Neural progenitor cell (in vitro differentiated cells): ENCODE measurements around the gene PPP4R1. TPM values are rescaled to one million over a fixed set of nuclear protein-coding genes. Genes with fewer than 3 reads are reported as not detected.

ENCODE experiments used
- DNase-seq: peaks from one replicate; pipeline ENCODE4 v3.0.0-alpha.2; 2016; ENCODE audit warnings: low spot score
- H2AFZ ChIP-seq: fragments of 200-600 bp; sonication (generic); replicated peaks from 2 replicates; pipeline ENCODE4 v1.6.1; 2016; ENCODE audit warnings: antibody characterized with exemption
- H3F3A ChIP-seq: fragments of 200-600 bp; sonication (generic); 2 replicates; pipeline ENCODE4 v1.6.1; 2016; ENCODE audit warnings: antibody characterized with exemption, low read depth
- H3K27ac ChIP-seq: fragments of 200-600 bp; sonication (generic); 2 replicates; pipeline ENCODE4 v1.5.1; 2016; ENCODE audit warnings: mild to moderate bottlenecking
- H3K27me3 ChIP-seq: fragments of 200-600 bp; sonication (generic); 2 replicates; pipeline ENCODE4 v1.6.1; 2016; ENCODE audit warnings: mild to moderate bottlenecking, moderate library complexity
- H3K36me3 ChIP-seq: fragments of 200-600 bp; sonication (generic); 2 replicates; pipeline ENCODE4 v1.5.1; 2016
- H3K4me1 ChIP-seq: fragments of 200-600 bp; sonication (generic); 2 replicates; pipeline ENCODE4 v1.6.1; 2016; ENCODE audit warnings: mixed run types
- H3K4me2 ChIP-seq: fragments of 200-600 bp; sonication (generic); 2 replicates; pipeline ENCODE4 v1.6.1; 2016
- H3K4me3 ChIP-seq: fragments of 200-600 bp; sonication (generic); 2 replicates; pipeline ENCODE4 v1.5.1; 2016
- H3K79me2 ChIP-seq: fragments of 200-600 bp; sonication (generic); 2 replicates; pipeline ENCODE4 v1.6.1; 2016; ENCODE audit warnings: low read depth
- H3K9ac ChIP-seq: fragments of 200-600 bp; sonication (generic); 2 replicates; pipeline ENCODE4 v1.6.1; 2016
- H3K9me3 ChIP-seq: fragments of 200-600 bp; sonication (generic); 2 replicates; pipeline ENCODE4 v1.5.1; 2016; ENCODE audit warnings: low read depth
- H4K20me1 ChIP-seq: fragments of 200-600 bp; sonication (generic); 2 replicates; pipeline ENCODE4 v1.6.1; 2016; ENCODE audit warnings: low read depth
- H3K27ac Mint-ChIP-seq: 3 replicates; pipeline ENCODE4 v1.8.0; 2021; ENCODE audit warnings: mixed read lengths
- H3K27me3 Mint-ChIP-seq: 2 replicates; pipeline ENCODE4 v1.8.0; 2022; ENCODE audit warnings: low read depth, mild to moderate bottlenecking, inconsistent platforms, moderate library complexity, mixed read lengths; ENCODE audit not compliant: insufficient read depth
- H3K36me3 Mint-ChIP-seq: 3 replicates; pipeline ENCODE4 v1.8.0; 2021; ENCODE audit warnings: mixed read lengths
- H3K4me1 Mint-ChIP-seq: 3 replicates; pipeline ENCODE4 v1.8.0; 2021; ENCODE audit warnings: mixed read lengths
- H3K4me3 Mint-ChIP-seq: 3 replicates; pipeline ENCODE4 v1.8.0; 2021; ENCODE audit warnings: mild to moderate bottlenecking, moderate library complexity, mixed read lengths
- H3K9me3 Mint-ChIP-seq: 3 replicates; pipeline ENCODE4 v1.8.0; 2020; ENCODE audit warnings: mixed read lengths
- EZH2 ChIP-seq: fragments of 200-600 bp; sonication (generic); IDR thresholded peaks from 2 replicates; pipeline ENCODE4 v1.6.1; 2017; ENCODE audit warnings: antibody characterized with exemption, mild to moderate bottlenecking, moderate library complexity
- EZH2phosphoT487 ChIP-seq: fragments of 200-600 bp; sonication (generic); IDR thresholded peaks from 2 replicates; pipeline ENCODE4 v1.6.1; 2017; ENCODE audit warnings: antibody characterized with exemption
- total RNA-seq: library from RNA; depleted of rRNA; stranded (reverse); fragments of >200 nt; gene quantifications from 2 replicates; pipeline ENCODE4 v1.2.3, GENCODE V29; 2015; ENCODE audit warnings: low replicate concordance
- TF ChIP-seq, protein P1 (sequence below): fragments of 200-600 bp; sonication (generic); IDR thresholded peaks from 2 replicates; pipeline ENCODE4 v1.5.1; 2017; ENCODE audit warnings: antibody characterized with exemption, mild to moderate bottlenecking

Gene PPP4R1
- total RNA-seq, 1 donor from 2014 or later, result 102 TPM

- H3K36me3 ChIP-seq, result peaks cover 26% of the 10 kb centered on the region
- no peak overlapping the region for H2AFZ ChIP-seq
- no peaks in the 10 kb centered on the region for H3K79me2 ChIP-seq
- no peaks in the 10 kb centered on the region for H3K9me3 ChIP-seq
- TF ChIP-seq, protein P1, sequence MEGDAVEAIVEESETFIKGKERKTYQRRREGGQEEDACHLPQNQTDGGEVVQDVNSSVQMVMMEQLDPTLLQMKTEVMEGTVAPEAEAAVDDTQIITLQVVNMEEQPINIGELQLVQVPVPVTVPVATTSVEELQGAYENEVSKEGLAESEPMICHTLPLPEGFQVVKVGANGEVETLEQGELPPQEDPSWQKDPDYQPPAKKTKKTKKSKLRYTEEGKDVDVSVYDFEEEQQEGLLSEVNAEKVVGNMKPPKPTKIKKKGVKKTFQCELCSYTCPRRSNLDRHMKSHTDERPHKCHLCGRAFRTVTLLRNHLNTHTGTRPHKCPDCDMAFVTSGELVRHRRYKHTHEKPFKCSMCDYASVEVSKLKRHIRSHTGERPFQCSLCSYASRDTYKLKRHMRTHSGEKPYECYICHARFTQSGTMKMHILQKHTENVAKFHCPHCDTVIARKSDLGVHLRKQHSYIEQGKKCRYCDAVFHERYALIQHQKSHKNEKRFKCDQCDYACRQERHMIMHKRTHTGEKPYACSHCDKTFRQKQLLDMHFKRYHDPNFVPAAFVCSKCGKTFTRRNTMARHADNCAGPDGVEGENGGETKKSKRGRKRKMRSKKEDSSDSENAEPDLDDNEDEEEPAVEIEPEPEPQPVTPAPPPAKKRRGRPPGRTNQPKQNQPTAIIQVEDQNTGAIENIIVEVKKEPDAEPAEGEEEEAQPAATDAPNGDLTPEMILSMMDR, result no peak
- TF ChIP-seq EZH2phosphoT487 (no peak), EZH2 (no peak)
- H3K27me3 ChIP-seq, result no peaks in the 10 kb centered on the region
- H3F3A ChIP-seq, result no peaks in the 10 kb centered on the region
- Mint-ChIP-seq H3K27me3 (no peaks in the 10 kb centered on the region), H3K4me1 (no peaks in the 10 kb centered on the region), H3K27ac (no peak overlapping the region), H3K4me3 (no peak overlapping the region), H3K36me3 (peaks cover 48% of the 10 kb centered on the region), H3K9me3 (peaks cover 11% of the 10 kb centered on the region)
- no peak overlapping the region for H3K9ac ChIP-seq
- no peaks in the 10 kb centered on the region for H3K4me1 ChIP-seq
- H3K4me3 ChIP-seq, result no peak overlapping the region
- no peaks in the 10 kb centered on the region for H4K20me1 ChIP-seq
- H3K4me2 ChIP-seq, result no peak overlapping the region
- DNase-seq, result no peak
- H3K27ac ChIP-seq, result no peak overlapping the region
Measured at GRCh38 chr18:9586814-9587213, 27.5 kb downstream of the PPP4R1 start.

DNA sequence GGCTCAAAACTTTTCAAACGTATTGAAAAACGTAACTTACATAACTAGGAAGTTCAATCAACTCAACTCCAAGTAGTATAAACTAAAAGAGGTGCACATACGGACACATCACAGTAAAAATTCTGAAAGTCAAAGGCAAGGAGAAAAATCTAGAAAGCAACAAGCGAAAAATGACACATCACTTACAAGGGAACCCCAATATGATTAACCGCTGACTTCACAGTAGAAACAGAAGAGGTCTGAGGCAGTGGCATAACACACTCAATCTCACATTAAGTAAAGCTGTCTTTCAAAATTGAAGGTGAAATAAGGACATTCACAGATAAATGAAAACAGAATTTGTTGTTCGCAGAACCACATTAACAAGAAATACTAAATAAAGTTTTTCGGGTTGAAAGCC is 32.7 kb downstream of the PPP4R1 start:
- Histone ChIP-seq H2AFZ (no peak overlapping the region), H3K27me3 (no peaks in the 10 kb centered on the region), H3F3A (no peaks in the 10 kb centered on the region), H3K4me3 (no peak overlapping the region), H3K4me2 (no peak overlapping the region), H3K79me2 (no peaks in the 10 kb centered on the region), H3K9ac (no peak overlapping the region), H3K27ac (no peak overlapping the region), H3K36me3 (peaks cover 29% of the 10 kb centered on the region), H4K20me1 (no peaks in the 10 kb centered on the region), H3K4me1 (no peaks in the 10 kb centered on the region), H3K9me3 (no peaks in the 10 kb centered on the region)
- Mint-ChIP-seq H3K9me3 (peaks cover 15% of the 10 kb centered on the region), H3K27ac (no peak overlapping the region), H3K4me1 (no peaks in the 10 kb centered on the region), H3K36me3 (peaks cover 53% of the 10 kb centered on the region), H3K27me3 (no peaks in the 10 kb centered on the region), H3K4me3 (no peak overlapping the region)
- no peak for DNase-seq
- TF ChIP-seq EZH2 (no peak), EZH2phosphoT487 (no peak)
- TF ChIP-seq, protein P1, result no peak

DNA sequence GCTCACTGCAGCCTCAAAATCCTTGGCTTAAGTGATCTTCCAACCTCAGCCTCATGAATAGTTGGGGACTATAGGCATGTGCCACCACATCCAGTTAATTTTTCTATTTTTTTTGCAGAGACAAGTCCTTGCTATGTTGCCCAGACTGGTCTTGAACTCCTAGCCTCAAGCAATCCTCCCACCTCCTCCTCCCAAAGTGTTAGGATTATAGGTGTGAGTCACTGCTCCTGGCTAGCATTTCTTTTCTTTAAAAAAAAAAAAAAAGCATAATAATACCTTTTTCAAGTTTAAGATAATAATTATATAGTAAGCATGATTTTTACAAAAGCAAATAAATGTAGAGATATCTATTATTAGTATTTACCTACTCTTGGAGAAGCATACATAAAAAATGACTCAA is 36.1 kb downstream of the PPP4R1 start:
- Histone ChIP-seq H3K9me3 (no peaks in the 10 kb centered on the region), H3K79me2 (no peaks in the 10 kb centered on the region), H3K4me3 (no peak overlapping the region), H3K27me3 (no peaks in the 10 kb centered on the region), H3K9ac (no peak overlapping the region), H3K4me1 (no peaks in the 10 kb centered on the region), H4K20me1 (no peaks in the 10 kb centered on the region), H2AFZ (no peak overlapping the region), H3K36me3 (peaks cover 23% of the 10 kb centered on the region), H3F3A (no peaks in the 10 kb centered on the region), H3K4me2 (no peak overlapping the region), H3K27ac (no peak overlapping the region)
- Mint-ChIP-seq H3K27ac (no peak overlapping the region), H3K9me3 (peaks cover 15% of the 10 kb centered on the region), H3K4me3 (no peak overlapping the region), H3K27me3 (no peaks in the 10 kb centered on the region), H3K4me1 (peaks cover 5% of the 10 kb centered on the region), H3K36me3 (peaks cover 40% of the 10 kb centered on the region)
- no peak for DNase-seq
- TF ChIP-seq, protein P1, result no peak
- no peak for TF ChIP-seq EZH2phosphoT487
- no peak for TF ChIP-seq EZH2
